Mammary epithelial cell (primary cell): ENCODE measurements around the gene CLGN.

Experiments
- CTCF ChIP-seq, 2 donors: IDR thresholded peaks in 1 of 2; conservative IDR thresholded peaks in 1 of 2; 2 replicates each; pipeline ENCODE4 v1.5.1; 2011 to 2012; ENCODE audit warnings: inconsistent platforms in 2 of 2, low read length in 2 of 2, mild to moderate bottlenecking in 2 of 2, control low read depth in 1 of 2, low read depth in 1 of 2; ENCODE audit not compliant: insufficient read depth in 1 of 2; ENCODE audit errors: extremely low read depth in 1 of 2
- EZH2 ChIP-seq: IDR thresholded peaks from 2 replicates; pipeline ENCODE4 v1.6.1; 2012; ENCODE audit warnings: low read length, inconsistent platforms, borderline replicate concordance

- TF ChIP-seq CTCF (conservative IDR thresholded peaks at IDR 0.05 in 1 of 2, IDR thresholded peaks at IDR 0.05 in 1 of 2; ENCODE audit: extremely low read depth in 1 of 2, insufficient read depth in 1 of 2, low read depth in 1 of 2, low read length in 2 of 2) (no peak), EZH2 (no peak)
Measured at GRCh38 chr4:140472156-140472555, 44.7 kb upstream of the CLGN start.
